Activated CD8-positive, alpha-beta T cell treated with anti-CD3 and anti-CD28 coated beads, Interleukin-2, amount 10 ng/mL, durations not matched to agents 7 days and 5 days (primary cell): ENCODE data around the gene APOC3. TPM values are rescaled to one million over a fixed set of nuclear protein-coding genes. Genes with fewer than 3 reads are reported as not detected.

Source experiments
- ATAC-seq: fragments of 150-1000 bp; cut with Tn5 transposase; one replicate; pipeline ENCODE4 v1.10.0; 2021; ENCODE audit warnings: moderate library complexity
- CTCF ChIA-PET: fragments of 350-600 bp; sonication (Branson Sonifier 250); formaldehyde crosslinking; loops from one replicate; lab custom pipeline; 2021; ENCODE audit warnings: antibody characterized with exemption; lab: Charles Lee
- POLR2A ChIA-PET: fragments of 350-600 bp; sonication (Branson Sonifier 250); formaldehyde crosslinking; loops from one replicate; lab custom pipeline; 2021; ENCODE audit warnings: antibody characterized with exemption; lab: Charles Lee
- DNase-seq: peaks from one replicate; pipeline ENCODE4 v3.0.0-alpha.2; 2020
- H3K27ac Mint-ChIP-seq: one replicate; pipeline ENCODE4 v1.8.0; 2021; ENCODE audit warnings: mild to moderate bottlenecking, mixed read lengths
- H3K27me3 Mint-ChIP-seq: one replicate; pipeline ENCODE4 v1.8.0; 2021; ENCODE audit warnings: low read depth, mixed read lengths
- H3K36me3 Mint-ChIP-seq: one replicate; pipeline ENCODE4 v1.8.0; 2021; ENCODE audit warnings: low read depth, mixed read lengths
- H3K4me1 Mint-ChIP-seq: one replicate; pipeline ENCODE4 v1.8.0; 2021; ENCODE audit warnings: low read depth, mixed read lengths
- H3K4me3 Mint-ChIP-seq: one replicate; pipeline ENCODE4 v1.8.0; 2021; ENCODE audit warnings: mild to moderate bottlenecking, mixed read lengths
- H3K9me3 Mint-ChIP-seq: one replicate; pipeline ENCODE4 v1.8.0; 2022; ENCODE audit warnings: mixed read lengths; ENCODE audit not compliant: insufficient read depth
- total RNA-seq, 2 experiments: library from RNA; stranded (reverse); gene quantifications; one replicate each; pipeline ENCODE4 v1.2.3, GENCODE V29; 2021

The APOC3 gene
- total RNA-seq, 2 experiments from 2014 or later = not detected

DNA sequence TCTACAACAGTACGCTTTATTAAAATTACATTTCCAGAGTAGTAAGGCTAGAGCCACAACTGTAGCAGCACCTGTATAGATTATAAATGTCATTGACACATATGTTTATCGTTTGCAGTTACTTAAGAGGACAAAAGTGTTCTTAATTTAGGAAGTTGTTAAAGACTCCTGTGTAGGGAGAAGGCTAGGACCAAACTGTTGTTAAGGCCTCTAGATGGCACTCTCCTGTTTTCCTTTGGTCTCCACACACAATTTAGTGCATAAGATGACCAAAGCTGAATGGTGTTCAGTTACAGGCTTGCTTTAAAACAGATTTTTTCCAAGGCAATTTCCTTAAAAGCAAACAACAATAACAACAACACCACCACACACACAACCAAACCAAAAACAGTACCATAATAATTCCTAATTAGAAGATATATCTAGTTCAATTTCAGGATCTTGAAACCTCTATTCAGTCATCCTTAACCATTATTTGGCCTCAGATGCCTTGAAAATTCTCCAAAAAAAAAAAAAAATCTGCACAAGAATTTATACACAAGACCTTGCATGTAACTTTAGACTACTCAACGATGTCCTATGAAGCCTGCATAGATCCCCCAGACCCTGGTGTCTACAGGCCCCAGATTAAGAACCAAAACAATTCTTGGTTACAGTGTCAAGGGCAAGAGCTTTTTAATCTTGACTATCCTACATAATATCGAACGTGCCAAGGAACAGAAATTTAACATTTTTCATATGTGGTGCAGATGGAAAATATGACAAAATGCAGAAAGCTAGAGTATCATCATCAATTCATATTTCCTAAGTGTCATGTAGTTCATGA lies 50.3 kb downstream of the APOC3 start:
- peak; percentile 75 for ATAC-seq
- ChIA-PET CTCF (interaction anchor here (0.6 to 6.0 kb wide), 38 partner anchors 9 to 347 kb away, joined by 3 to 57 read pairs (median 4); partner anchors contain the start of genes APOA1, APOA5 and SIK3), POLR2A (interaction anchor here (1.4 kb wide), 1 partner anchor 106 kb away, joined by 4 read pairs; no protein-coding TSS in a partner anchor)
- peaks cover 2% of the 10 kb centered on the region for H3K4me1 Mint-ChIP-seq
- H3K36me3 Mint-ChIP-seq = peaks cover 4% of the 10 kb centered on the region
- H3K4me3 Mint-ChIP-seq = no peak overlapping the region
- peak; percentile 55 for DNase-seq
- no peaks in the 10 kb centered on the region for H3K27me3 Mint-ChIP-seq
- H3K27ac Mint-ChIP-seq = peak overlapping the region; percentile 20
- H3K9me3 Mint-ChIP-seq = no peaks in the 10 kb centered on the region

DNA sequence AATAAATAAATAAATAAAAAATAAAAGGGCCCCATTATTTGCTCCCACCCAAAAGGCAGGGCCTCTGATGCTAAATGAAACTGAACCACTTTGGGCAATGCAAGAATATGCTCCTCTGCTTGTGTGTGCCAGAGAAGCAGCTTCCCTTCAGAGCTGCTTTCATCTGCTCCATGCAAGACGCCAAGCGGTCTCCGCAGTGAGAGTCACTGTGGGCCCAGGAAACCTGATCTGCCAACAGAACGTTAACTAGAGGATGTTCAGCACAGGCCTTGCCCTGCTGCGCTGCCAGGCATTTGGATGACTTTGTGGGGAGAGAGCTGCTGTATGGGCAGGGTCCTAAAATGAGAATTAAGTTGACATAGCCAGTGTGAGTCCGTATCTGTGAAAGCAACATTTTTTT lies 51.4 kb downstream of the APOC3 start:
- ChIA-PET POLR2A (interaction anchor here (0.8 kb wide), 1 partner anchor 216 kb away, joined by 3 read pairs; no protein-coding TSS in a partner anchor), CTCF (interaction anchor here (0.8 to 6.0 kb wide), 9 partner anchors 10 to 346 kb away, joined by 4 to 57 read pairs (median 13); partner anchors contain the start of genes APOA1 and SIK3)
- no peak for DNase-seq
- no peak for ATAC-seq
- Mint-ChIP-seq H3K36me3 (no peaks in the 10 kb centered on the region), H3K4me3 (no peak overlapping the region), H3K4me1 (peaks cover 2% of the 10 kb centered on the region), H3K27ac (no peak overlapping the region), H3K27me3 (no peaks in the 10 kb centered on the region), H3K9me3 (no peaks in the 10 kb centered on the region)

- H3K27ac Mint-ChIP-seq = no peak overlapping the region
- H3K27me3 Mint-ChIP-seq = no peaks in the 10 kb centered on the region
- peaks cover 2% of the 10 kb centered on the region for H3K4me1 Mint-ChIP-seq
- no peak for DNase-seq
- ChIA-PET CTCF (interaction anchor here (3.5 to 6.0 kb wide), 3 partner anchors 46 to 223 kb away, joined by 17 to 57 read pairs (median 45); partner anchors contain the start of genes APOA1 and SIK3), POLR2A (interaction anchor here (0.6 to 1.1 kb wide), 2 partner anchors 138 to 188 kb away, joined by 3 read pairs; no protein-coding TSS in a partner anchor)
- H3K4me3 Mint-ChIP-seq = no peak overlapping the region
- ATAC-seq = no peak
- H3K9me3 Mint-ChIP-seq = no peaks in the 10 kb centered on the region
- H3K36me3 Mint-ChIP-seq = no peaks in the 10 kb centered on the region
These were observed 52.7 kb downstream of the APOC3 start for GRCh38 chr11:116882386-116882785.

Other genes starting within 250 kb of the APOC3 start
- 10 to 100 TPM; 36.3 to 39.5 TPM for gene BUD13, start 56.9 kb upstream of the APOC3 start, total RNA-seq
- 10 to 100 TPM; 60.5 to 62.0 TPM for gene ZPR1, start 41.9 kb upstream of the APOC3 start, total RNA-seq
- gene APOA5, start 38.0 kb upstream of the APOC3 start, total RNA-seq = not detected
- not detected for gene APOA4, start 6.6 kb upstream of the APOC3 start, total RNA-seq
- not detected for gene APOA1, start 7.7 kb downstream of the APOC3 start, total RNA-seq